Lung (tissue), 12 donors: ENCODE results near the gene CSE1L. TPM values are rescaled to one million over a fixed set of nuclear protein-coding genes. Genes with fewer than 3 reads are reported as not detected.
"Not testable (repeated sequence)": the region's sequence is repeated elsewhere in the genome, so short reads cannot be mapped to it uniquely, and the experiment has no call there.

ENCODE experiments used
- ATAC-seq: fragments of 200-7000 bp; cut with Tn5 transposase; one replicate; pipeline ENCODE4 v1.9.1; 2020; ENCODE audit warnings: moderate number of reproducible peaks; ENCODE audit not compliant: insufficient read depth, low FRiP score
- DNase-seq, 3 donors: peaks; one replicate each; pipeline ENCODE4 v3.0.0-alpha.2; 2013 to 2017
- H3K27ac ChIP-seq, 2 donors: one replicate each; pipeline ENCODE4 v1.5.1; 2013; ENCODE audit warnings: mild to moderate bottlenecking in 2 of 2, moderate library complexity in 2 of 2, control low read depth in 1 of 2, inconsistent platforms in 1 of 2, low read depth in 1 of 2, low read length in 1 of 2
- H3K27me3 ChIP-seq, 3 donors: one replicate each; pipeline ENCODE4 v1.5.1; 2013; ENCODE audit warnings: low read length in 2 of 3; ENCODE audit not compliant: control insufficient read depth in 3 of 3, insufficient read depth in 3 of 3
- H3K36me3 ChIP-seq, 4 donors: one replicate each; pipeline ENCODE4 v1.5.1; 2013; ENCODE audit warnings: low read length in 4 of 4, mild to moderate bottlenecking in 1 of 4, moderate library complexity in 1 of 4; ENCODE audit not compliant: control insufficient read depth in 4 of 4, insufficient read depth in 4 of 4
- H3K4me1 ChIP-seq, 5 donors: one replicate each; pipeline ENCODE4 v1.5.1; 2013; ENCODE audit warnings: low read length in 5 of 5, mild to moderate bottlenecking in 2 of 5, moderate library complexity in 1 of 5; ENCODE audit not compliant: control insufficient read depth in 5 of 5, insufficient read depth in 5 of 5
- H3K4me3 ChIP-seq: one replicate; pipeline ENCODE4 v1.5.1; 2013; ENCODE audit warnings: mild to moderate bottlenecking, control low read depth, moderate library complexity
- H3K9ac ChIP-seq, 2 donors: one replicate each; pipeline ENCODE4 v1.5.1; 2013; ENCODE audit warnings: low read length in 2 of 2, control low read depth in 1 of 2; ENCODE audit not compliant: insufficient read depth in 1 of 2
- H3K9me3 ChIP-seq, 4 donors: one replicate each; pipeline ENCODE4 v1.5.1; 2013; ENCODE audit warnings: low read length in 3 of 4, mild to moderate bottlenecking in 1 of 4, moderate library complexity in 1 of 4; ENCODE audit not compliant: control insufficient read depth in 4 of 4, insufficient read depth in 3 of 4
- CTCF ChIP-seq: IDR thresholded peaks from 2 replicates; pipeline ENCODE4 v1.5.1; 2012; ENCODE audit warnings: mild to moderate bottlenecking; ENCODE audit errors: control extremely low read depth, extremely low read depth
- WGBS, 2 donors: extraction: QIAGEN DNeasy Blood & Tissue Kit; methylation state at CpG; one replicate each; pipeline ENCODE4 v1.1.7; 2013; 5-methylcytosine and 5-hydroxymethylcytosine counted together
- polyA plus RNA-seq, 2 donors: library from polyadenylated mRNA; stranded (reverse); fragments of 200-250 nt; gene quantifications; one replicate each; pipeline ENCODE4 v1.2.1, GENCODE V29; 2013
- total RNA-seq, 2 donors: library from RNA; depleted of rRNA in 1 of 2; stranded (reverse); fragments of >200 nt in 1 of 2; gene quantifications; one replicate each; pipeline ENCODE4 v1.2.1, GENCODE V29; 2014 to 2021
- donor health status: control.
- donor health status: control.
- donor health status: Bipolar disorder and iron deficiency.
- donor health status: healthy.
- donor health status: DM: yes; HTN: yes; CAD: no.

Gene CSE1L
- total and polyA plus RNA-seq, 4 donors = 23.9 to 47.0 (median 30.5) TPM

- Histone ChIP-seq H3K36me3 (peaks cover 20 to 47% (median 35%) of the 10 kb centered on the region in 4 donors), H3K4me3 (no peak overlapping the region), H3K27ac (no peak overlapping the region), H3K9me3 (no peaks in the 10 kb centered on the region), H3K9ac (no peak overlapping the region), H3K27me3 (no peaks in the 10 kb centered on the region), H3K4me1 (peaks cover 0 to 1% (median 0%) of the 10 kb centered on the region in 5 donors)
- ATAC-seq (no peak), DNase-seq (no peak)
- WGBS, 2 donors = 93 to 94% methylated on average over 4 of the region's 4 CpGs
- TF ChIP-seq CTCF = no peak
These were observed 52.0 kb downstream of the CSE1L start for GRCh38 chr20:49098136-49098535.

GRCh38 chr20:49099011-49099410 is 52.9 kb downstream of the CSE1L start:
- DNase-seq (no peak), ATAC-seq (no peak)
- no peak overlapping the region for H3K27ac ChIP-seq
- 95 to 97% methylated on average over 3 of the region's 3 CpGs for WGBS, 2 donors
- no peak for TF ChIP-seq CTCF
- peaks cover 0 to 1% (median 0%) of the 10 kb centered on the region in 5 donors for H3K4me1 ChIP-seq
- no peaks in the 10 kb centered on the region for H3K9me3 ChIP-seq
- no peaks in the 10 kb centered on the region for H3K27me3 ChIP-seq
- no peak overlapping the region for H3K9ac ChIP-seq
- H3K4me3 ChIP-seq = no peak overlapping the region
- peaks cover 19 to 47% (median 38%) of the 10 kb centered on the region in 4 donors for H3K36me3 ChIP-seq

- 89 to 96% methylated on average over 5 of the region's 5 CpGs for WGBS, 2 donors
- not testable (repeated sequence) for H3K9ac ChIP-seq, DNase-seq, H3K9me3 ChIP-seq, H3K27ac ChIP-seq, H3K4me1 ChIP-seq, H3K27me3 ChIP-seq, H3K4me3 ChIP-seq, ATAC-seq
- peaks cover 23 to 43% (median 36%) of the 10 kb centered on the region in 4 donors for H3K36me3 ChIP-seq
These were observed 54.2 kb downstream of the CSE1L start for GRCh38 chr20:49100292-49100691.

- peaks cover 0 to 1% (median 0%) of the 10 kb centered on the region in 5 donors for H3K4me1 ChIP-seq
- DNase-seq (no peak), ATAC-seq (no peak)
- no peak overlapping the region for H3K27ac ChIP-seq
- no peaks in the 10 kb centered on the region for H3K9me3 ChIP-seq
- no peak for TF ChIP-seq CTCF
- H3K9ac ChIP-seq = no peak overlapping the region
- WGBS, 2 donors = 71 to 73% methylated on average over 4 of the region's 4 CpGs
- H3K27me3 ChIP-seq = no peaks in the 10 kb centered on the region
- H3K4me3 ChIP-seq = no peak overlapping the region
- H3K36me3 ChIP-seq = peaks cover 20 to 42% (median 33%) of the 10 kb centered on the region in 4 donors
These were observed 54.9 kb downstream of the CSE1L start for GRCh38 chr20:49100972-49101371.
